GM18909 (cell line): Measurements from ENCODE around the gene CPB1.

Source experiments
- ATAC-seq: cut with Tn5 transposase; IDR thresholded peaks from one replicate; pipeline ENCODE4 v1.9.1; 2021; ENCODE audit warnings: mild to moderate bottlenecking; ENCODE audit not compliant: unreplicated experiment, poor library complexity

CPB1 gene

DNA sequence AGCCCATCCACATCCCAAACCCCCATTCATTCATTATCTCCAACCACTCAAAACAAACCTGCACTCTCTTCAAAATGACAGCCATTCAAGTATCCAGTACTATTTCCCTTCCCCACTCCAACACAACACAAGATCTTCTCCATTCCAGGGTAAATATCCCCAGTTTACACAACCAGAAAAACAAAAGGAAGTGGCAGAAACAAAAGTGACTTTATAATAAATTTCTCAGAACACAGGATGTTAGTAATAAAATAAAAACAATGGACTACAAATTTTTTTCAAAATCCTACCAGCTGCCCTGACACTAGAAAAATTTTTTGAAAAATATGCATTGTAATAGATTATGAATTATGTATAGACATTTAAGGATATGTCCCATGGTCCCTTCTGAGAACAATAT lies 51.6 kb downstream of the CPB1 start:
- no peak for ATAC-seq

DNA sequence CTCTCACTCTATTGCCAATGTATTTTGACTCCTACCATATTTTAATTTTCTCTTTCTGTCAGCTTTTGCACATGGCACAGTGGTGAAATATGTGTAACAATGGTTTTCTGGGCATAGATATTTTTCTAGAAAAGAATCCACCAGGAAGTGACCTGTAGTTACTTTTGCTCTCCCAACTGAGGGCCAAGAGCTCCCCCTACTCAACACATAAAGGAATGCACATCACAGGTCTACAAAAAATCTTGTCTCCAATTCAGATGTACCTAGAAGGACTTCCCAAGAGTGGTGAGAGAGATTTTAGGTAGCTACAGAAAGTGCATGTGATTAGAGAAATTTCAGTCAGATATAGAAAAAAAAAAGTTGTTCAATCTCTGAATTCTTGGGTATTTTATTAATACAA lies 53.1 kb downstream of the CPB1 start:
- no peak for ATAC-seq

DNA sequence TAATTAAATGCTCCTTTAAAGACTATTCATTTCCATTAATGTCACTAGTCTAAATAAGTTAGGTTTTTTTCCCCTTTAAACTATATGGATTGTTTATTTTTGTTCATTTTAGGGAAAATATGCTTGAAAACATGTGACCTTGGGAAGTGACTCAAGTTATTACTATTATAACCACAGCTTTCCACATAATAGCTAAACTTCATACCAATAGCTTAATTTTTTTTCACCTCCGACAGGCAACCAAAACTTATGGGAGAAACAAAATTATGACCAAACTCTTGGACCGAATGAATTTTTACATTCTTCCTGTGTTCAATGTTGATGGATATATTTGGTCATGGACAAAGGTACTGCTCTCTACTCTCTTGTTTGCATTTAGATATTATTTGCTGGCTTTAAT lies 53.7 kb downstream of the CPB1 start:
- ATAC-seq, result no peak

DNA sequence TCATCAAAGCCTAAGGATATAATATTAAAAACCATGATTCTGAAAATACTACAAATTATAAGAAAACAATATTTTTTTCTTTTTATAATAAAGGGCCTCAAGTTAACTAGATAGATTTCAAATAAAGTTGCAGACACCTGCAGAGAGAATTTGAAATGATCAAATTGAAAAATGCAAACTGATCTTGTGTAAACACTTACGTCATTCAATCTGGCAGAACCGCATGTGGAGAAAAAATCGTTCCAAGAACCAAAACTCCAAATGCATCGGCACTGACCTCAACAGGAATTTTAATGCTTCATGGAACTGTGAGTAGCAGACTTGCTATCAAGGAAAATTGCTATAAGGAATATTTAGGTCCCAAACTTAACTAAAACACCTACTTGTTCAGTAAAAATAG lies 54.7 kb downstream of the CPB1 start:
- no peak for ATAC-seq

- no peak for ATAC-seq
These were observed 55.6 kb downstream of the CPB1 start for GRCh38 chr3:148883163-148883562.

- no peak for ATAC-seq
These were observed 56.6 kb downstream of the CPB1 start for GRCh38 chr3:148884261-148884660.

GRCh38 chr3:148889828-148890227 lies 62.2 kb downstream of the CPB1 start:
- ATAC-seq, result no peak

- no peak for ATAC-seq
These were observed 68.5 kb downstream of the CPB1 start for GRCh38 chr3:148896062-148896461.

GRCh38 chr3:148901987-148902791 lies 74.6 kb downstream of the CPB1 start:
- no peak for ATAC-seq

DNA sequence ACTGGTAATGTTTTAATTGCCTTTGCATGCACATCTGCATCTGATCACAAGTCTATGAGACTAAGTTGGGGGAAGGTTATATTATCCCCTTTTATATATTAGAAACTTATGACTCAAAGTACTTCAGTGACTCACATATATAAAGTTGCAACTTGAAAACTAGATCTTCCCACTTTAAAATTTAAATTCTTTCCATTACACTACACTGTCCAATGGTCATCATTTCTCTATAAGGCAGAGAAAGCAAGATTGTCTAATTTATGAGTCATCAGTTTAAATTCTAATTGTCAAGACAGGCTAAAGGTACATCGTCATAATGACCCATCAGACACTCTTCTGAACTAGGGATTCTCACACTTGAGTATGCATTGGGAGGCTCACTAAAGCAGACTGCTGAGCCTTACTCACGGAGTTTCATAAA lies 75.4 kb downstream of the CPB1 start:
- ATAC-seq, result no peak

DNA sequence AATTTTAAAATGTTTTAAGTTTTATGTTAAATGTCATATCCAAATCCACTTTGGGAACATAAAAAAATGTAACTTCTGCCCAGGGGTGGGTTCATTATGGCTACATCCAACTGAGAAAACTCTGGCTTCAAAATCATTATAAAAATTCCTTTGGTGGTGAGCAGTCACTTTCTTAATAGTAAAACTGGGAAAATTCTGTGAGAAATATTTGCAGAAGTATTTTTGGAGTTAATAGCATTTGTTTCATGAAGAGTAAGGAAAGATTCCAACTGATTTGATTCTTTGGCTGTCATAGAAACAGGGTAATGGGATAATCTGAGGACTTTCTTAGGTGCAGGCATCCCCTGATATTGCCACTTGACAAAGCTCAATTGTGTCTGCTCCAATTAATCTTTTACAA lies 76.3 kb downstream of the CPB1 start:
- no peak for ATAC-seq

DNA sequence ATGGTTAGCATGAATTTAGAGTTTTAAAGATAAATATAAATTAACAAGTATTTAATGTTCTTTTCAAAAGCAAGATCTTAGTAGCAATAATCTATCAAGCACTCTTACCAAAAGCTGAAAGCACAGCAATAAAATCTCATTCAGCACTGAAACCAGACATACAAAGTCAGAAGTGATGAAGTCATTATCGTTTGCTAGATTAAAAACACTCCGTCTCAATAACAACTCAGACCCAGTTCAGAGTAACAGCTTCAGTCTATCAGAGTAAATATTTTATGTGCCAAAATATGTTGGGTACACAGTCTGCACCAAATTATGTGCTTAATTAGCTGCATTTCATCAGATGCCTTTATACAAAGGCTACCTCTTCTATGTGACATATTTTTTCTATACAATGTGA lies 79.1 kb downstream of the CPB1 start:
- ATAC-seq, result no peak
